Ectodermal cell (in vitro differentiated cells): ENCODE data around the gene BCAM.
"Not testable (repeated sequence)": the region's sequence is repeated elsewhere in the genome, so short reads cannot be mapped to it uniquely, and the experiment has no call there.

Source experiments
- H3K27ac ChIP-seq: 2 replicates; pipeline ENCODE4 v1.7.0; 2013; ENCODE audit warnings: mild to moderate bottlenecking, low read depth, low read length; ENCODE audit not compliant: insufficient read depth, poor library complexity, severe bottlenecking
- H3K27me3 ChIP-seq: 2 replicates; pipeline ENCODE4 v1.7.0; 2013; ENCODE audit warnings: mild to moderate bottlenecking, low read length; ENCODE audit not compliant: insufficient read depth, control insufficient read depth, poor library complexity, severe bottlenecking
- H3K36me3 ChIP-seq: one replicate; pipeline ENCODE4 v1.7.0; 2013; ENCODE audit warnings: low read length; ENCODE audit not compliant: control insufficient read depth, insufficient read depth
- H3K4me1 ChIP-seq: one replicate; pipeline ENCODE4 v1.7.0; 2013; ENCODE audit warnings: low read length; ENCODE audit not compliant: control insufficient read depth, insufficient read depth
- H3K4me3 ChIP-seq: 2 replicates; pipeline ENCODE4 v1.7.0; 2013; ENCODE audit warnings: low read depth, low read length, control low read depth; ENCODE audit not compliant: insufficient read depth
- H3K9me3 ChIP-seq: 2 replicates; pipeline ENCODE4 v1.7.0; 2013; ENCODE audit warnings: mild to moderate bottlenecking, low read length, moderate library complexity; ENCODE audit not compliant: control insufficient read depth
- WGBS, 2 experiments: methylation state at CpG; one replicate each; pipeline ENCODE4 v1.1.7; 2013; ENCODE audit warnings: missing lambda C conversion rate in 2 of 2; 5-methylcytosine and 5-hydroxymethylcytosine counted together

BCAM gene

GRCh38 chr19:44848812-44849447 lies 40.0 kb downstream of the BCAM start:
- Histone ChIP-seq H3K4me3 (peak overlapping the region; percentile 86), H3K9me3 (no peaks in the 10 kb centered on the region), H3K36me3 (no peaks in the 10 kb centered on the region), H3K27me3 (no peaks in the 10 kb centered on the region), H3K27ac (peak overlapping the region; percentile 47), H3K4me1 (peaks cover 22% of the 10 kb centered on the region)
- 6 to 8% methylated on average over 18 of the region's 18 CpGs for WGBS, 2 experiments

GRCh38 chr19:44850641-44851109 lies 41.8 kb downstream of the BCAM start:
- WGBS, 2 experiments = 72 to 77% methylated on average over 8 of the region's 8 CpGs
- Histone ChIP-seq H3K27me3 (no peaks in the 10 kb centered on the region), H3K36me3 (no peaks in the 10 kb centered on the region)

GRCh38 chr19:44851427-44851826 lies 42.5 kb downstream of the BCAM start:
- Histone ChIP-seq H3K4me1 (peaks cover 22% of the 10 kb centered on the region), H3K27me3 (no peaks in the 10 kb centered on the region), H3K9me3 (no peaks in the 10 kb centered on the region), H3K27ac (no peak overlapping the region), H3K36me3 (no peaks in the 10 kb centered on the region), H3K4me3 (no peak overlapping the region)
- WGBS, 2 experiments = 91% methylated on average over 2 of the region's 2 CpGs

More at GRCh38 chr19:44850641-44851109, 41.8 kb downstream of the BCAM start:
- no peaks in the 10 kb centered on the region for H3K9me3 ChIP-seq
- peaks cover 22% of the 10 kb centered on the region for H3K4me1 ChIP-seq
- no peak overlapping the region for H3K4me3 ChIP-seq
- H3K27ac ChIP-seq = no peak overlapping the region

GRCh38 chr19:44855606-44856005 lies 46.7 kb downstream of the BCAM start:
- 93% methylated on average over 1 of the region's 1 CpG; no CpG with 5 or more reads in 1 of the 2 experiments for WGBS, 2 experiments
- H3K27me3 ChIP-seq = no peaks in the 10 kb centered on the region
- H3K36me3 ChIP-seq = peaks cover 5% of the 10 kb centered on the region
- no peaks in the 10 kb centered on the region for H3K9me3 ChIP-seq
- H3K4me3 ChIP-seq = no peak overlapping the region
- H3K4me1 ChIP-seq = peaks cover 2% of the 10 kb centered on the region
- H3K27ac ChIP-seq = no peak overlapping the region

- no peaks in the 10 kb centered on the region for H3K9me3 ChIP-seq
- no peaks in the 10 kb centered on the region for H3K4me1 ChIP-seq
- peaks cover 8% of the 10 kb centered on the region for H3K36me3 ChIP-seq
- WGBS, 2 experiments = 90 to 94% methylated on average over 10 of the region's 10 CpGs
- no peak overlapping the region for H3K4me3 ChIP-seq
- no peak overlapping the region for H3K27ac ChIP-seq
- no peaks in the 10 kb centered on the region for H3K27me3 ChIP-seq
Measured at GRCh38 chr19:44856421-44857083, 47.6 kb downstream of the BCAM start.

- H3K9me3 ChIP-seq = no peaks in the 10 kb centered on the region
- H3K27ac ChIP-seq = no peak overlapping the region
- no peaks in the 10 kb centered on the region for H3K4me1 ChIP-seq
- no peak overlapping the region for H3K4me3 ChIP-seq
- no peaks in the 10 kb centered on the region for H3K27me3 ChIP-seq
- H3K36me3 ChIP-seq = peaks cover 8% of the 10 kb centered on the region
- WGBS, 2 experiments = 94 to 96% methylated on average over 4 of the region's 4 CpGs
Measured at GRCh38 chr19:44857837-44858236, 48.9 kb downstream of the BCAM start.

- not testable (repeated sequence) for H3K4me1 ChIP-seq, H3K27ac ChIP-seq, H3K27me3 ChIP-seq, H3K9me3 ChIP-seq, H3K4me3 ChIP-seq
- peaks cover 20% of the 10 kb centered on the region for H3K36me3 ChIP-seq
- 93 to 97% methylated on average over 3 of the region's 3 CpGs for WGBS, 2 experiments
Measured at GRCh38 chr19:44861576-44861975, 52.7 kb downstream of the BCAM start.

- H3K4me3 ChIP-seq = no peak overlapping the region
- H3K9me3 ChIP-seq = no peaks in the 10 kb centered on the region
- H3K36me3 ChIP-seq = peaks cover 34% of the 10 kb centered on the region
- H3K27me3 ChIP-seq = no peaks in the 10 kb centered on the region
- H3K4me1 ChIP-seq = no peaks in the 10 kb centered on the region
- H3K27ac ChIP-seq = no peak overlapping the region
- WGBS, 2 experiments = 81 to 100% methylated on average over 2 of the region's 2 CpGs
Measured at GRCh38 chr19:44863990-44864389, 55.1 kb downstream of the BCAM start.

- peaks cover 37% of the 10 kb centered on the region for H3K36me3 ChIP-seq
Measured at GRCh38 chr19:44865196-44865767, 56.4 kb downstream of the BCAM start.

GRCh38 chr19:44866664-44867063 lies 57.8 kb downstream of the BCAM start:
- Histone ChIP-seq H3K9me3 (no peaks in the 10 kb centered on the region), H3K36me3 (peaks cover 38% of the 10 kb centered on the region), H3K4me3 (no peak overlapping the region), H3K27ac (no peak overlapping the region), H3K4me1 (no peaks in the 10 kb centered on the region), H3K27me3 (no peaks in the 10 kb centered on the region)
- WGBS, 2 experiments = 94 to 96% methylated on average over 4 of the region's 4 CpGs

More at GRCh38 chr19:44865196-44865767, 56.4 kb downstream of the BCAM start:
- Histone ChIP-seq H3K9me3 (no peaks in the 10 kb centered on the region), H3K27ac (no peak overlapping the region), H3K4me1 (no peaks in the 10 kb centered on the region), H3K27me3 (no peaks in the 10 kb centered on the region), H3K4me3 (no peak overlapping the region)
- WGBS, 2 experiments = 96% methylated on average over 27 of the region's 27 CpGs
